OCI-LY3 (cell line): Measurements from ENCODE around the gene TBPL2.

Source experiments
- CTCF ChIP-seq: fragments of 200-600, 300-600 bp; sonication (generic); IDR thresholded peaks from 2 replicates; pipeline ENCODE4 v1.5.1; 2014; ENCODE audit warnings: antibody characterized with exemption, low read length, low read depth
- EZH2phosphoT487 ChIP-seq: fragments of 200-600 bp; shearing (Covaris generic); IDR thresholded peaks from 2 replicates; pipeline ENCODE4 v1.6.1; 2018; ENCODE audit warnings: antibody characterized with exemption, mixed run types, low read depth

- TF ChIP-seq CTCF (no peak), EZH2phosphoT487 (no peak)
Measured at GRCh38 chr14:55432628-55433027, 7.8 kb downstream of the TBPL2 start.
